PC-3 (cell line): ENCODE measurements around the gene ATP6V1G3. TPM values are rescaled to one million over a fixed set of nuclear protein-coding genes. Genes with fewer than 3 reads are reported as not detected.
A peak's percentile ranks its signal among the peaks of the same experiment; 100 is the strongest.

Experiments used
- ATAC-seq: fragments of 200-7000 bp; cut with Tn5 transposase; 2 replicates; pipeline ENCODE4 v1.9.1; 2020; ENCODE audit warnings: mild to moderate bottlenecking, moderate library complexity
- BruUV-seq: library from RNA; stranded (reverse); fragments of 400-500 nt; replicated peaks from 2 replicates; lab custom pipeline; 2021; lab: Mats Ljungman, UMichigan
- CTCF ChIA-PET: fragments of 300-600 bp; sonication (Branson Sonifier 250); formaldehyde crosslinking; loops from one replicate; lab custom pipeline; 2022; ENCODE audit warnings: antibody characterized with exemption; lab: Charles Lee
- POLR2A ChIA-PET: fragments of 300-600 bp; sonication (Branson Sonifier 250); formaldehyde crosslinking; loops from one replicate; lab custom pipeline; 2022; ENCODE audit warnings: antibody characterized with exemption; ENCODE audit not compliant: unreplicated experiment; lab: Charles Lee
- DNase-seq: peaks from one replicate; pipeline ENCODE4 v3.0.0-alpha.2; 2015
- H2AFZ ChIP-seq: fragments of 300-600 bp; sonication (generic); 2 replicates; pipeline ENCODE4 v1.6.0; 2016; ENCODE audit warnings: antibody characterized with exemption, low read length
- H3F3A ChIP-seq: fragments of 300-600 bp; sonication (generic); one replicate; pipeline ENCODE4 v1.6.0; 2017; ENCODE audit warnings: antibody characterized with exemption, low read length, control low read depth, mild to moderate bottlenecking; ENCODE audit not compliant: unreplicated experiment
- H3K27ac ChIP-seq: fragments of 300-600 bp; sonication (generic); 2 replicates; pipeline ENCODE4 v1.5.1; 2016; ENCODE audit warnings: mild to moderate bottlenecking, low read length
- H3K27me3 ChIP-seq: fragments of 300-600 bp; sonication (generic); 2 replicates; pipeline ENCODE4 v1.6.1; 2016; ENCODE audit warnings: low read length, mixed read lengths
- H3K36me3 ChIP-seq: fragments of 300-600 bp; sonication (generic); 2 replicates; pipeline ENCODE4 v1.6.1; 2016; ENCODE audit warnings: low read depth, mixed run types, low read length, mixed read lengths
- H3K4me1 ChIP-seq: fragments of 300-600 bp; sonication (generic); 2 replicates; pipeline ENCODE4 v1.5.1; 2016; ENCODE audit warnings: low read length; ENCODE audit not compliant: insufficient read depth
- H3K4me2 ChIP-seq: fragments of 300-600 bp; sonication (generic); 2 replicates; pipeline ENCODE4 v1.6.0; 2016; ENCODE audit warnings: low read length
- H3K4me3 ChIP-seq: fragments of 300-600 bp; sonication (generic); 2 replicates; pipeline ENCODE4 v1.5.1; 2016; ENCODE audit warnings: mild to moderate bottlenecking, low read length, mixed read lengths
- H3K79me2 ChIP-seq: fragments of 300-600 bp; sonication (generic); 2 replicates; pipeline ENCODE4 v1.6.1; 2017; ENCODE audit warnings: low read length, mixed read lengths
- H3K9ac ChIP-seq: fragments of 300-600 bp; sonication (generic); 2 replicates; pipeline ENCODE4 v1.6.0; 2016; ENCODE audit warnings: mild to moderate bottlenecking, low read length
- H3K9me2 ChIP-seq: fragments of 300-600 bp; sonication (generic); replicated peaks from 2 replicates; pipeline ENCODE4 v1.6.1; 2016; ENCODE audit warnings: mixed run types, low read length, mixed read lengths
- H3K9me3 ChIP-seq: fragments of 300-600 bp; sonication (generic); 2 replicates; pipeline ENCODE4 v1.6.1; 2016; ENCODE audit warnings: low read length, mixed read lengths
- H4K20me1 ChIP-seq: fragments of 300-600 bp; sonication (generic); 2 replicates; pipeline ENCODE4 v1.6.1; 2016; ENCODE audit warnings: low read length, mixed read lengths
- EZH2 ChIP-seq: fragments of 300-600 bp; sonication (generic); IDR thresholded peaks from one replicate; pipeline ENCODE4 v1.6.1; 2017; ENCODE audit warnings: antibody characterized with exemption, mild to moderate bottlenecking, low read length; ENCODE audit not compliant: unreplicated experiment
- EZH2phosphoT487 ChIP-seq: fragments of 300-600 bp; sonication (generic); IDR thresholded peaks from 2 replicates; pipeline ENCODE4 v1.6.1; 2018; ENCODE audit warnings: mild to moderate bottlenecking, antibody characterized with exemption, low read length, borderline replicate concordance
- intact Hi-C: fragments of 100-400 bp; cut with micrococcal nuclease; formaldehyde crosslinking; loops from 2 replicates; pipeline ENCODE4 v1.9.0; 2023
- total RNA-seq: library from RNA; depleted of rRNA; stranded (reverse); fragments of >200 nt; gene quantifications from 2 replicates; pipeline ENCODE4 v1.2.3, GENCODE V29; 2014
- TF ChIP-seq, protein P1 (sequence below): fragments of 300-600 bp; sonication (generic); conservative IDR thresholded peaks from 2 replicates; pipeline ENCODE4 v1.5.1; 2017; ENCODE audit warnings: antibody characterized with exemption, low read depth, mild to moderate bottlenecking, low read length

ATP6V1G3 gene
- total RNA-seq, 1 experiment from 2014 or later: not detected

DNA sequence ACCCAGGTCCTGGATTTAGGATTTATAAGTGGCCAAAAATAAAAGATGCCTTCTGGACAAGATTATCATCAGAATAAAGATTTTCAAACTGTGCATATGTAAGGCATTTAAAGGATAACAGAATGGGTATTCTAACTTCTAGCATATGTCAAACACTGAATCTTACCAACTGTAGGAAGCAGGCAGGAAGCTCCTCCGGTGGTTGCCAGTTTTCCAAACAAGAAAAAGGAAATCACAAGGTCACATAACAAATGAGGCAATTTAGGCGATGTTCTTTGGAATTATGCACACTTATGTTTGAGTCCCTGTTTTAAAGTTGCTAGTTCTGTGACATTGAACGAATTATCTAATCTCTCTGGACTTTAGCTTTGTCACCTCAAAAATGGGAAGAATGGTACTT, 48.9 kb downstream of the ATP6V1G3 start:
- Histone ChIP-seq H3K9me2 (no peaks in the 10 kb centered on the region), H2AFZ (no peak overlapping the region), H3K27ac (no peak overlapping the region), H3F3A (peaks cover 7% of the 10 kb centered on the region), H3K9me3 (no peaks in the 10 kb centered on the region), H3K36me3 (no peaks in the 10 kb centered on the region), H3K4me1 (peaks cover 36% of the 10 kb centered on the region), H3K79me2 (no peaks in the 10 kb centered on the region), H4K20me1 (no peaks in the 10 kb centered on the region), H3K9ac (no peak overlapping the region), H3K27me3 (no peaks in the 10 kb centered on the region), H3K4me3 (no peak overlapping the region), H3K4me2 (0 out of 2 replicates have a peak overlapping the region, but pooled peaks have one; percentile 28)
- DNase-seq: no peak
- intact Hi-C loops: no loop called here
- ChIA-PET POLR2A (no interaction called here), CTCF (no interaction called here)
- no peak for TF ChIP-seq EZH2
- BruUV-seq: no TSS peak
- no peak for ATAC-seq

DNA sequence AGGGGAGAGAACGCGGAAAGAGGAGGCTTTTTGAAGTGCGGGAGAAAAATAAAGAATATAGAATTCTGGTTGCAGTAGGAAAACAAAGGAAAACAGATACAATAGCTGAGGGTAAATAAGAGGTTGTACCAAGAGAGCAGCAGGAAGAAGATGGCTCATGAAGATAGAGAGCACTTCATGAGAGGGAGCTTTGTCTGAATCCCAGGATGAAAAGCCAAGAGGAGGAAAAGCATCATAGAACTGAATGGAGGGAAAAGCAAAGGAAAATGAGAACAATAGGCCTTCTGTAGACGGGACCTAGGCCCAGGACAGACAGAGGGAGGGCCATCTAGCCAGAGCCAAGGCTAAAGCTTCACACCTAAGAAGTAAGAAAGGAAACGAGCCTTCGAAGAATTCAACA, 49.5 kb downstream of the ATP6V1G3 start:
- ChIA-PET CTCF (no interaction called here), POLR2A (no interaction called here)
- TF ChIP-seq, protein P1, sequence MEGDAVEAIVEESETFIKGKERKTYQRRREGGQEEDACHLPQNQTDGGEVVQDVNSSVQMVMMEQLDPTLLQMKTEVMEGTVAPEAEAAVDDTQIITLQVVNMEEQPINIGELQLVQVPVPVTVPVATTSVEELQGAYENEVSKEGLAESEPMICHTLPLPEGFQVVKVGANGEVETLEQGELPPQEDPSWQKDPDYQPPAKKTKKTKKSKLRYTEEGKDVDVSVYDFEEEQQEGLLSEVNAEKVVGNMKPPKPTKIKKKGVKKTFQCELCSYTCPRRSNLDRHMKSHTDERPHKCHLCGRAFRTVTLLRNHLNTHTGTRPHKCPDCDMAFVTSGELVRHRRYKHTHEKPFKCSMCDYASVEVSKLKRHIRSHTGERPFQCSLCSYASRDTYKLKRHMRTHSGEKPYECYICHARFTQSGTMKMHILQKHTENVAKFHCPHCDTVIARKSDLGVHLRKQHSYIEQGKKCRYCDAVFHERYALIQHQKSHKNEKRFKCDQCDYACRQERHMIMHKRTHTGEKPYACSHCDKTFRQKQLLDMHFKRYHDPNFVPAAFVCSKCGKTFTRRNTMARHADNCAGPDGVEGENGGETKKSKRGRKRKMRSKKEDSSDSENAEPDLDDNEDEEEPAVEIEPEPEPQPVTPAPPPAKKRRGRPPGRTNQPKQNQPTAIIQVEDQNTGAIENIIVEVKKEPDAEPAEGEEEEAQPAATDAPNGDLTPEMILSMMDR: no peak
- no peak for TF ChIP-seq EZH2phosphoT487
- TF ChIP-seq EZH2: no peak
- H3K9ac ChIP-seq: no peak overlapping the region
- no peaks in the 10 kb centered on the region for H3K36me3 ChIP-seq
- intact Hi-C loops: no loop called here
- H3K4me3 ChIP-seq: no peak overlapping the region
- no peaks in the 10 kb centered on the region for H4K20me1 ChIP-seq
- ATAC-seq (no peak), DNase-seq (no peak)
- peaks cover 32% of the 10 kb centered on the region for H3K4me1 ChIP-seq
- H2AFZ ChIP-seq: no peak overlapping the region
- no peaks in the 10 kb centered on the region for H3K9me2 ChIP-seq
- peaks cover 7% of the 10 kb centered on the region for H3F3A ChIP-seq
- no TSS peak for BruUV-seq
- H3K79me2 ChIP-seq: no peaks in the 10 kb centered on the region
- no peaks in the 10 kb centered on the region for H3K27me3 ChIP-seq
- H3K27ac ChIP-seq: no peak overlapping the region
- no peak overlapping the region for H3K4me2 ChIP-seq
- H3K9me3 ChIP-seq: no peaks in the 10 kb centered on the region

DNA sequence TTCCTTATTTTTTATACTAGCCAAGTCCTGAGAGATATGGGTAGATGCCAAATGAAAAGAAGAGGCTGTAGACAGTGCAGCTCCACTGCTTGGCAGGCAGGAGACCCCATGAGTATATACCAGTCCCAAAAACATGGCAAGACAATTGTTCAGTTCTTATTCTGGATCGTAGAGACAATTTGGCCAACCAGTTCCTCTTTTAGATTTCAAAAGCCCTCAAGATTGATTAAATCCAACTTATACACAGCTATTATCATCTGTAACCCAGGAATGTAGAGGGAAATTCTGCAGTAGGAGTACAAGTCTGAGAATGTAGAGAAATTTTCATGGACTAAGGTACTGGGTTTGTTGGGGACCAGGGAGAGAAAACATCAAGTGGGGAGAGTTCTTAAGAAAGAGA, 50.3 kb downstream of the ATP6V1G3 start:
- H3K36me3 ChIP-seq: no peaks in the 10 kb centered on the region
- H3K4me2 ChIP-seq: no peak overlapping the region
- H3F3A ChIP-seq: peaks cover 7% of the 10 kb centered on the region
- DNase-seq (no peak), ATAC-seq (no peak)
- H3K79me2 ChIP-seq: no peaks in the 10 kb centered on the region
- no peaks in the 10 kb centered on the region for H3K27me3 ChIP-seq
- ChIA-PET POLR2A (interaction anchor here (0.7 kb wide), 1 partner anchor 169 kb away, joined by 3 read pairs; no protein-coding TSS in a partner anchor), CTCF (no interaction called here)
- no peak overlapping the region for H3K4me3 ChIP-seq
- H3K9me3 ChIP-seq: no peaks in the 10 kb centered on the region
- no peak overlapping the region for H2AFZ ChIP-seq
- H3K9ac ChIP-seq: no peak overlapping the region
- no peaks in the 10 kb centered on the region for H4K20me1 ChIP-seq
- no peak overlapping the region for H3K27ac ChIP-seq
- intact Hi-C loops: no loop called here
- BruUV-seq: no TSS peak
- TF ChIP-seq, protein P1: no peak
- TF ChIP-seq EZH2phosphoT487 (no peak), EZH2 (no peak)
- H3K4me1 ChIP-seq: peaks cover 24% of the 10 kb centered on the region
- H3K9me2 ChIP-seq: no peaks in the 10 kb centered on the region
